Osteocyte (in vitro differentiated cells): ENCODE data around the gene HAUS5. TPM values are rescaled to one million over a fixed set of nuclear protein-coding genes. Genes with fewer than 3 reads are reported as not detected.
A peak's percentile ranks its signal among the peaks of the same experiment; 100 is the strongest.

Experiments used
- DNase-seq: peaks from one replicate; pipeline ENCODE4 v3.0.0; 2021; ENCODE audit warnings: mixed read lengths; ENCODE audit not compliant: unreplicated experiment; ENCODE audit errors: extremely low spot score
- H3K27ac Mint-ChIP-seq: one replicate; pipeline ENCODE4 v1.8.0; 2021; ENCODE audit warnings: mild to moderate bottlenecking, mixed read lengths; ENCODE audit not compliant: unreplicated experiment
- H3K27me3 Mint-ChIP-seq: one replicate; pipeline ENCODE4 v1.8.0; 2021; ENCODE audit warnings: mixed read lengths; ENCODE audit not compliant: unreplicated experiment
- H3K36me3 Mint-ChIP-seq: one replicate; pipeline ENCODE4 v1.8.0; 2021; ENCODE audit warnings: mixed read lengths; ENCODE audit not compliant: unreplicated experiment
- H3K4me1 Mint-ChIP-seq: one replicate; pipeline ENCODE4 v1.8.0; 2021; ENCODE audit warnings: mixed read lengths; ENCODE audit not compliant: unreplicated experiment
- H3K4me3 Mint-ChIP-seq: one replicate; pipeline ENCODE4 v1.8.0; 2021; ENCODE audit warnings: mild to moderate bottlenecking, moderate library complexity, mixed read lengths; ENCODE audit not compliant: unreplicated experiment
- H3K9me3 Mint-ChIP-seq: one replicate; pipeline ENCODE4 v1.8.0; 2021; ENCODE audit warnings: mixed read lengths; ENCODE audit not compliant: unreplicated experiment
- CTCF ChIP-seq: fragments of 200-600 bp; sonication (generic); IDR thresholded peaks from 2 replicates; pipeline ENCODE4 v1.5.0; 2021; ENCODE audit warnings: antibody characterized with exemption, mild to moderate bottlenecking, moderate library complexity
- long read RNA-seq: library from polyadenylated mRNA; unstranded; transcript quantifications from one replicate; pipeline ENCODE4 v2.0.0, GENCODE V29; 2021
- total RNA-seq: library from RNA; stranded (reverse); gene quantifications from 2 replicates; pipeline ENCODE4 v1.2.1, GENCODE V29; 2021

HAUS5 gene
- total RNA-seq: 15.0 and 16.6 TPM in 2 replicates
- long read RNA-seq, full-length matches to known transcripts: 7 of 9 reads
- long read RNA-seq, partial matches to known transcripts: 0 of 9 reads
- long read RNA-seq, other reads (novel, unspliced or antisense): 2 of 9 reads

DNA sequence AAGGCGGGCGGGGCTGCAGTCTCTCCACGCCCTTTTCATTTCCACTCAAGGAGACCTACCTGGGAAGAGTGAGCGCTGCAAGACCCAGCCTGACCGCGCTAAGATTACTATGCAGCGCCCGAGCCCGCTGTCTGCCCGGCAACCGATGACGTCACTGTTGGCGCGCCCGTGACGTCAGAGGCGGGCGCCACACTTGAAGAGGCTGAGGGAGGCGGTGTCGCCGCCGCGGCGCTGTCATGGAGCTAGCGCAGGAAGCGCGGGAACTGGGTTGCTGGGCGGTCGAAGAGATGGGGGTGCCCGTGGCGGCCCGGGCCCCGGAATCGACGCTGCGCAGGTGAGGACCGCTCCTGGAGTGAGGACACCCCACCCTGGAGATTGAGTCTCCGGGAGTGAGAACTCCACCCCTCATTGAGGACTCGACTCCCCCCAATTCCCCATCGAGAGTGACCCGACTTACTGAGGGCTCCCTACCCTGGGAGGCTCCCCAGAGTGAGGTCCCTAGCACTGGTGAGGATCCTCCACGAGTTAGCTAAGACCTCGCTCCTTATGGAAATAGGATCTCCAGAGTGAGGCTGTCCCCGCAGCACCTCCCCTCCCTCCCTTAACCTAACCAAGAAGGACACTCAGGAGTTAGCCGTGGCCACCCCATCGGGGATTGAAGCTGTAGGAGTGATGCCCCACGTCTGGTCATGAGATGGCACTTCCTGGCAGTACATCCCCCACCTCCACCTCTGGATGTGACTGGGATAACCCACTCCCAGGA is at the start of gene HAUS5:
Gene HAUS5 (plus strand): TSS at position 177 of the 763 bp plus-strand sequence. CDS start 60 bp downstream, at position 237.
- Mint-ChIP-seq H3K36me3 (peaks cover 4% of the 10 kb centered on the region), H3K27me3 (no peaks in the 10 kb centered on the region), H3K27ac (peak within 1 kb of the TSS; percentile 72), H3K4me1 (peaks cover 10% of the 10 kb centered on the region), H3K9me3 (peaks cover 7% of the 10 kb centered on the region), H3K4me3 (peak within 1 kb of the TSS; percentile 83)
- DNase-seq: peak; percentile 97
- no peak for TF ChIP-seq CTCF

DNA sequence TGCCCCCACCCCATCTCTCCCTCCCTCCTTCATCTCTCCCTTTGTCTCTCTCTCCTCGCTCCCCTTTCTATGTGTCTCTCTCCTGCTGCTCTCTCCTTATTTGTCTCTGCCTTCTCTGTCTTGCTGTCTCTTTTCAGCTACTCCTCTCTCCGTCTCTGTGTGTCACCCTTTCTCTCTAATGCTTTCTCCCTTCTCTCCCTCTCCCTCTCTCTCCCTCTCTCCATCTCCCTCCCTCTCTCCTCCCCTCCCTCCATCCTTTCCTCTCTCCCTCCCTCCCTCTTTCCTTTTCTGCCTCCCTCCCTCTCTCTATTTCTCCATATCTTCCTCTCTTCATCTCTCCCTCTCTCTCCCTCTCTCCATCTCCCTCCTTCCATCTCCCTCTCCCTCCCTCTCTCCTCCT is 49.8 kb upstream of the HAUS5 start:
- no peak overlapping the region for H3K27ac Mint-ChIP-seq
- H3K36me3 Mint-ChIP-seq: no peaks in the 10 kb centered on the region
- H3K4me1 Mint-ChIP-seq: peaks cover 2% of the 10 kb centered on the region
- no peaks in the 10 kb centered on the region for H3K9me3 Mint-ChIP-seq
- no peak for TF ChIP-seq CTCF
- no peak for DNase-seq
- no peak overlapping the region for H3K4me3 Mint-ChIP-seq
- peaks cover 33% of the 10 kb centered on the region for H3K27me3 Mint-ChIP-seq

DNA sequence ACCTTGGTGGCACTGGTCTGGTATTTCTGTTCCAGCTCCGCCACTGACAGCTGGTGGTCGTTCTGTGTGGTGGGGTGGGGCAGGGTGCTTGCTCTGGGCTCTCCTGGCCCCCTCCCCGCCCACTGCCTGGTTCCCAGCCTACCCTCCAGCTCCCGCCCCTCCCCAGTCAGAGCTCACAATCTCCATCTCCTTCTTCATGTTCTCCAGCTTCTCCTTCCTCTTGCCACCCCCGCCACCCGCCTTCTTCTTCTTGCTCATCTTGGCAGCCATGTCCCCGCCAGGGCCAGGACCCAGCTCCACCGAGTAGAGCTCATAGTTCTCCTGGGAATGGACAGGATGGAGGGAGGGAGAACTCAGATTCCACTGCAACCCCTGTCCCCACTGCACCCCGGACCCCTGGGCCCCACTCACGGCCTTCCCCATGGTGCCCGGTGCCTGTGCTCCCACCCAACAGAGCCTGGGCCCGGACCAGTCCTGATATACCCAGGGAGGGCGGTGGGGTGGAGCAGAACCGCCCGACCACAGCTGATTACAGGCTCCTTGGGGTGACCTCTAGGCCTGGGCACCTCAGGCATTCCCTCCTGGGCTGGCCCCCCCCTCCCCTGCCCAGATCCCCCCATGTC is 49.2 kb upstream of the HAUS5 start, which contains the start of gene ATP4A:
Gene ATP4A (minus strand): TSS at position 452 of the 623 bp plus-strand sequence. CDS start 29 bp downstream, at position 423.
- Mint-ChIP-seq H3K4me1 (no peaks in the 10 kb centered on the region), H3K27me3 (peaks cover 31% of the 10 kb centered on the region), H3K9me3 (no peaks in the 10 kb centered on the region), H3K27ac (no peak within 1 kb of the TSS), H3K4me3 (no peak within 1 kb of the TSS), H3K36me3 (no peaks in the 10 kb centered on the region)
- DNase-seq: no peak
- no peak for TF ChIP-seq CTCF

- DNase-seq: no peak
- Mint-ChIP-seq H3K36me3 (no peaks in the 10 kb centered on the region), H3K9me3 (no peaks in the 10 kb centered on the region), H3K4me3 (no peak overlapping the region), H3K27me3 (peaks cover 18% of the 10 kb centered on the region), H3K4me1 (no peaks in the 10 kb centered on the region), H3K27ac (no peak overlapping the region)
- TF ChIP-seq CTCF: no peak
Observed at GRCh38 chr19:35565016-35565856, 47.3 kb upstream of the HAUS5 start.
